Ectodermal cell (in vitro differentiated cells): ENCODE data around the gene MAGI1.

Source experiments
- H3K27ac ChIP-seq: 2 replicates; pipeline ENCODE4 v1.7.0; 2013; ENCODE audit warnings: mild to moderate bottlenecking, low read depth, low read length; ENCODE audit not compliant: insufficient read depth, poor library complexity, severe bottlenecking
- H3K27me3 ChIP-seq: 2 replicates; pipeline ENCODE4 v1.7.0; 2013; ENCODE audit warnings: mild to moderate bottlenecking, low read length; ENCODE audit not compliant: insufficient read depth, control insufficient read depth, poor library complexity, severe bottlenecking
- H3K36me3 ChIP-seq: one replicate; pipeline ENCODE4 v1.7.0; 2013; ENCODE audit warnings: low read length; ENCODE audit not compliant: control insufficient read depth, insufficient read depth
- H3K4me1 ChIP-seq: one replicate; pipeline ENCODE4 v1.7.0; 2013; ENCODE audit warnings: low read length; ENCODE audit not compliant: control insufficient read depth, insufficient read depth
- H3K4me3 ChIP-seq: 2 replicates; pipeline ENCODE4 v1.7.0; 2013; ENCODE audit warnings: low read depth, low read length, control low read depth; ENCODE audit not compliant: insufficient read depth
- H3K9me3 ChIP-seq: 2 replicates; pipeline ENCODE4 v1.7.0; 2013; ENCODE audit warnings: mild to moderate bottlenecking, low read length, moderate library complexity; ENCODE audit not compliant: control insufficient read depth
- WGBS, 2 experiments: methylation state at CpG; one replicate each; pipeline ENCODE4 v1.1.7; 2013; ENCODE audit warnings: missing lambda C conversion rate in 2 of 2; 5-methylcytosine and 5-hydroxymethylcytosine counted together

The MAGI1 gene

GRCh38 chr3:65338571-65338970 lies 700.1 kb downstream of the MAGI1 start:
- Histone ChIP-seq H3K27me3 (no peaks in the 10 kb centered on the region), H3K4me1 (no peaks in the 10 kb centered on the region), H3K4me3 (no peak overlapping the region), H3K27ac (no peak overlapping the region), H3K36me3 (no peaks in the 10 kb centered on the region), H3K9me3 (no peaks in the 10 kb centered on the region)

- Histone ChIP-seq H3K9me3 (no peaks in the 10 kb centered on the region), H3K4me1 (no peaks in the 10 kb centered on the region), H3K4me3 (no peak overlapping the region), H3K36me3 (no peaks in the 10 kb centered on the region), H3K27me3 (no peaks in the 10 kb centered on the region), H3K27ac (no peak overlapping the region)
- 93 to 94% methylated on average over 3 of the region's 3 CpGs for WGBS, 2 experiments
These were observed 703.1 kb downstream of the MAGI1 start for GRCh38 chr3:65335587-65335986.

GRCh38 chr3:65334045-65334665 lies 704.6 kb downstream of the MAGI1 start:
- Histone ChIP-seq H3K36me3 (no peaks in the 10 kb centered on the region), H3K27ac (no peak overlapping the region), H3K4me3 (no peak overlapping the region), H3K27me3 (no peaks in the 10 kb centered on the region), H3K4me1 (no peaks in the 10 kb centered on the region), H3K9me3 (no peaks in the 10 kb centered on the region)
- 85 to 88% methylated on average over 1 of the region's 1 CpG for WGBS, 2 experiments

- 78 to 82% methylated on average over 3 of the region's 3 CpGs for WGBS, 2 experiments
- H3K9me3 ChIP-seq: no peaks in the 10 kb centered on the region
- no peaks in the 10 kb centered on the region for H3K36me3 ChIP-seq
- no peak overlapping the region for H3K27ac ChIP-seq
- H3K27me3 ChIP-seq: no peaks in the 10 kb centered on the region
- H3K4me3 ChIP-seq: no peak overlapping the region
- H3K4me1 ChIP-seq: no peaks in the 10 kb centered on the region
These were observed 707.0 kb downstream of the MAGI1 start for GRCh38 chr3:65331730-65332129.

DNA sequence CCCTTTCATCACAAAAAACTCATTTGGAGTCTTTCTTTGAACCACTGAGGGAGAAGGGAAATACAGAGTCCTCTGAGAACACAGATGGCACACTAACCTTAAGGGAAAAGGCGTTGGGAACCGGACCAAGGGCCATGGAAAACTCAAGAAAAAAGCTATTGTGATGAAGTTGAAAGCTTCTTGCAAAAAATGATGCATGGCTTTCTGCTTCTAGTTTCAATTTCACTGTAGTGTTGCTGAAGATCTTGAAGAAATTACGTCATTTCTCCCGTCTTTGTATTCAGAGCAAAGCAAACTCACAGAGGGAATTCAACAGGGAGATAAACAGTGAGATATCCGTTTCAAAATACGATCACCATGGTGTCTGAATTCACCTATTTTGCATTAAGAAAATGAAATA lies 708.6 kb downstream of the MAGI1 start:
- Histone ChIP-seq H3K9me3 (no peaks in the 10 kb centered on the region), H3K4me3 (no peak overlapping the region), H3K27ac (no peak overlapping the region), H3K4me1 (no peaks in the 10 kb centered on the region), H3K36me3 (no peaks in the 10 kb centered on the region), H3K27me3 (no peaks in the 10 kb centered on the region)
- WGBS, 2 experiments: 91 to 97% methylated on average over 6 of the region's 6 CpGs

GRCh38 chr3:65328148-65328547 lies 710.6 kb downstream of the MAGI1 start:
- WGBS, 2 experiments: 92 to 95% methylated on average over 4 of the region's 4 CpGs
- no peaks in the 10 kb centered on the region for H3K9me3 ChIP-seq
- no peaks in the 10 kb centered on the region for H3K4me1 ChIP-seq
- H3K36me3 ChIP-seq: no peaks in the 10 kb centered on the region
- no peak overlapping the region for H3K27ac ChIP-seq
- no peak overlapping the region for H3K4me3 ChIP-seq
- H3K27me3 ChIP-seq: no peaks in the 10 kb centered on the region

- Histone ChIP-seq H3K27me3 (no peaks in the 10 kb centered on the region), H3K4me3 (no peak overlapping the region), H3K9me3 (no peaks in the 10 kb centered on the region), H3K36me3 (no peaks in the 10 kb centered on the region), H3K27ac (no peak overlapping the region), H3K4me1 (no peaks in the 10 kb centered on the region)
- 96 to 97% methylated on average over 3 of the region's 3 CpGs for WGBS, 2 experiments
These were observed 712.1 kb downstream of the MAGI1 start for GRCh38 chr3:65326574-65326973.

DNA sequence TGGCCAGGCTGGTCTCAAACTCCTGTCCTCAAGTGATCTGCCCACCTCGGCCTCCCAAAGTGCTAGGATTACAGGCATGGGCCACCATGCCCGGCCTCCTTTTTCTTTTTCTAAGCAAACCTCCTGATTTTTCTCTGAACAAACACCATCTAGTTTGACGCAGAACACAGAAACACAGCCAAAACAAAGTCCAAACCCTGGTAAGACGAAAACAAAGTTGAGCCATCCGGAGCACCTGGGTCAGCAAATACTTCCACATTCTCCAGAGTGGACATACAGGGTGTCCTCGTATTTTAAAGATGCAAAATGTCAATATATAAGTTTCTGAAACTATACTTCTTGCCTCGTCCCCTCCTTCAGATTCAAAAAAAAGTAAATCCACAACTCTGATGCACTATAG lies 715.8 kb downstream of the MAGI1 start:
- Histone ChIP-seq H3K4me3 (no peak overlapping the region), H3K9me3 (no peaks in the 10 kb centered on the region), H3K36me3 (no peaks in the 10 kb centered on the region), H3K27ac (no peak overlapping the region), H3K27me3 (no peaks in the 10 kb centered on the region), H3K4me1 (no peaks in the 10 kb centered on the region)
- WGBS, 2 experiments: 91 to 95% methylated on average over 7 of the region's 7 CpGs

- Histone ChIP-seq H3K4me1 (no peaks in the 10 kb centered on the region), H3K27ac (no peak overlapping the region), H3K36me3 (no peaks in the 10 kb centered on the region), H3K27me3 (no peaks in the 10 kb centered on the region), H3K9me3 (no peaks in the 10 kb centered on the region), H3K4me3 (no peak overlapping the region)
- 90 to 92% methylated on average over 1 of the region's 1 CpG for WGBS, 2 experiments
These were observed 720.5 kb downstream of the MAGI1 start for GRCh38 chr3:65318231-65318630.

DNA sequence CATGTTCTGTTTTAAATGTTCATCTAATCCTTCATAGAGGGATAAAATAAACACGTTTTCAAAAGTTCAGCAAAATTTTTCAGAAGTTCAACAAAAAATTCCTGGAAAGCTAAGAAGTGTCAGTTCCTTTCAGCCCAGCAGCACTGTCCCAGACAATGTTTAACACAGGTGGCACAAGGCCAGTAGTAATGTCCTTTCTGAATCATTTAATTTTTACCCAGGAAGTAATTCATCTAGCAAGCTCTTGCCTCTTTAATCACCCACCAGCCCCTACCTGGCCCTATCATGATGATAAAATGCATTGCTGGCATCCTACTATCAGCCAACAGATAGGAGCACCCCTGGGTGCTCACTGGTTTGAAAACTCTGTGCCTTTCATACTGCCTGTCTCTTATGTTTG lies 723.8 kb downstream of the MAGI1 start:
- Histone ChIP-seq H3K36me3 (no peaks in the 10 kb centered on the region), H3K27me3 (no peaks in the 10 kb centered on the region), H3K4me1 (no peaks in the 10 kb centered on the region), H3K27ac (no peak overlapping the region), H3K4me3 (no peak overlapping the region), H3K9me3 (no peaks in the 10 kb centered on the region)
- WGBS, 2 experiments: 87 to 93% methylated on average over 1 of the region's 1 CpG

DNA sequence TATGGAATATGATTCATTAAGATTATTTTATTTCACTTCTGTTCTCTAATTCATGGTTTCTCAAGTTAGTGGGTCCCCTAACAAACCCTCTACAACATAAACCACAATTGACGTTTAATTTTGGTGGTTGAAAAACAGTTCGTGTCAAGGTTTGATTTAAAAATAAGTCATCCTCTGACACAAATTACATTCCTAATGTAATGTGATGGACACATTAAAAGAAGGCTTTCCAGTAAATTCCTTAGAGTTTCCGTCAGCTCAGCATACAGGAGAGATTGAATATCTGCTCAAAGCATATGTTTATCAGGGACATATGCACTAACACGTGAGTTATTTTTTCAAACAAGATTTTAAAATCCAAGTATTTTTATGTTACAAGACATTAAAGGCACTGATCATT lies 724.4 kb downstream of the MAGI1 start:
- Histone ChIP-seq H3K27ac (no peak overlapping the region), H3K36me3 (no peaks in the 10 kb centered on the region), H3K27me3 (no peaks in the 10 kb centered on the region), H3K4me1 (no peaks in the 10 kb centered on the region), H3K4me3 (no peak overlapping the region), H3K9me3 (no peaks in the 10 kb centered on the region)
- WGBS, 2 experiments: 96 to 100% methylated on average over 1 to 4 of the region's 4 CpGs
